Measurements from ENCODE around the gene SYK.

SYK gene

GRCh38 chr9:90893706-90894105 is 92.1 kb downstream of the SYK start:
- no peak for DNase-seq (ENCODE audit: low read depth, low spot score)
- no peak for TF ChIP-seq CTCF (IDR thresholded peaks at IDR 0.05; ENCODE audit: low read depth, low read length)
- in situ Hi-C loops (cut with HindIII; ENCODE audit: low sequenced_read_pairs) = no loop called here
- H3K4me3 ChIP-seq (ENCODE audit: low read depth, low read length) = no peak overlapping the region

GRCh38 chr9:90894986-90895687 is 93.5 kb downstream of the SYK start:
- no peak for DNase-seq (ENCODE audit: low read depth, low spot score)
- peak; percentile 58 for TF ChIP-seq CTCF (IDR thresholded peaks at IDR 0.05; ENCODE audit: low read depth, low read length)
- in situ Hi-C loops (cut with HindIII; ENCODE audit: low sequenced_read_pairs) = no loop called here
- H3K4me3 ChIP-seq (ENCODE audit: low read depth, low read length) = no peak overlapping the region

DNA sequence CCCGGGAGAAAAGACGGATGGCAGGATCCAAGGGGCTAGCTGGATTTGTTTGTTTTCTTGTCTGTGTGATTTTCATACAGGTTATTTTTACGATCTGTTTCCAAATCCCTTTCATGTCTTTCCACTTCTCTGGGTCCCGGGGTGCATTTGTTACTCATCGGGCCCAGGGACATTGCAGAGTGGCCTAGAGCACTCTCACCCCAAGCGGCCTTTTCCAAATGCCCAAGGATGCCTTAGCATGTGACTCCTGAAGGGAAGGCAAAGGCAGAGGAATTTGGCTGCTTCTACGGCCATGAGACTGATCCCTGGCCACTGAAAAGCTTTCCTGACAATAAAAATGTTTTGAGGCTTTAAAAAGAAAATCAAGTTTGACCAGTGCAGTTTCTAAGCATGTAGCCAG is 94.2 kb downstream of the SYK start:
- H3K4me3 ChIP-seq (ENCODE audit: low read depth, low read length) = no peak overlapping the region
- TF ChIP-seq CTCF (IDR thresholded peaks at IDR 0.05; ENCODE audit: low read depth, low read length) = no peak
- in situ Hi-C loops (cut with HindIII; ENCODE audit: low sequenced_read_pairs) = no loop called here
- no peak for DNase-seq (ENCODE audit: low read depth, low spot score)

GRCh38 chr9:90896231-90896630 is 94.6 kb downstream of the SYK start:
- no peak for DNase-seq (ENCODE audit: low read depth, low spot score)
- no peak overlapping the region for H3K4me3 ChIP-seq (ENCODE audit: low read depth, low read length)
- in situ Hi-C loops (cut with HindIII; ENCODE audit: low sequenced_read_pairs) = no loop called here
- TF ChIP-seq CTCF (IDR thresholded peaks at IDR 0.05; ENCODE audit: low read depth, low read length) = no peak

- in situ Hi-C loops (cut with HindIII; ENCODE audit: low sequenced_read_pairs) = no loop called here
- H3K4me3 ChIP-seq (ENCODE audit: low read depth, low read length) = no peak overlapping the region
- peak; percentile 32 for TF ChIP-seq CTCF (IDR thresholded peaks at IDR 0.05; ENCODE audit: low read depth, low read length)
- DNase-seq (ENCODE audit: low read depth, low spot score) = no peak
Observed at GRCh38 chr9:90898228-90898627, 96.6 kb downstream of the SYK start.

DNA sequence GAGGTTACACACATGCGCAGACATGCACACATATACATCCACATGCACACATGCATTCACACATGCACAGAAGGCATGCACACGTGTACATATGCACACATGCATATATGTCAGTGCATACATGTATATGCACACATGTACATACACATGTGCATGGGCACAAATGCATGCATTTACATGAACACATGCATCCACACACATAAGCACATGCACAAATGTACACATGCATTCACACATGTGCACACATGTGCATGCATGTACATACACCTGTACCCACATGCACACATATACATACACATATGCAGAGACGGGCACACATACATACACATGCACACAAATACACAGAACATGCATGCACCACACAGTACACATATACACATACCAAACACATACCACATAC is 97.7 kb downstream of the SYK start:
- DNase-seq (ENCODE audit: low read depth, low spot score) = no peak
- TF ChIP-seq CTCF (IDR thresholded peaks at IDR 0.05; ENCODE audit: low read depth, low read length) = no peak
- H3K4me3 ChIP-seq (ENCODE audit: low read depth, low read length) = no peak overlapping the region
- in situ Hi-C loops (cut with HindIII; ENCODE audit: low sequenced_read_pairs) = no loop called here
